Articular chondrocyte of knee joint (primary cell): ENCODE measurements around the gene MEGF10. TPM values are rescaled to one million over a fixed set of nuclear protein-coding genes. Genes with fewer than 3 reads are reported as not detected.

Experiments
- small RNA-seq: library from RNA; depleted of rRNA; stranded (forward); fragments of <200 nt; gene quantifications from one replicate; pipeline ENCODE3, GENCODE V24; 2012
- total RNA-seq: library from RNA; depleted of rRNA; stranded (reverse); fragments of >200 nt; gene quantifications from 2 replicates; pipeline ENCODE4 v1.2.3, GENCODE V29; 2012

Gene MEGF10
- total RNA-seq = 0.78 and 4.5 TPM in 2 replicates

DNA sequence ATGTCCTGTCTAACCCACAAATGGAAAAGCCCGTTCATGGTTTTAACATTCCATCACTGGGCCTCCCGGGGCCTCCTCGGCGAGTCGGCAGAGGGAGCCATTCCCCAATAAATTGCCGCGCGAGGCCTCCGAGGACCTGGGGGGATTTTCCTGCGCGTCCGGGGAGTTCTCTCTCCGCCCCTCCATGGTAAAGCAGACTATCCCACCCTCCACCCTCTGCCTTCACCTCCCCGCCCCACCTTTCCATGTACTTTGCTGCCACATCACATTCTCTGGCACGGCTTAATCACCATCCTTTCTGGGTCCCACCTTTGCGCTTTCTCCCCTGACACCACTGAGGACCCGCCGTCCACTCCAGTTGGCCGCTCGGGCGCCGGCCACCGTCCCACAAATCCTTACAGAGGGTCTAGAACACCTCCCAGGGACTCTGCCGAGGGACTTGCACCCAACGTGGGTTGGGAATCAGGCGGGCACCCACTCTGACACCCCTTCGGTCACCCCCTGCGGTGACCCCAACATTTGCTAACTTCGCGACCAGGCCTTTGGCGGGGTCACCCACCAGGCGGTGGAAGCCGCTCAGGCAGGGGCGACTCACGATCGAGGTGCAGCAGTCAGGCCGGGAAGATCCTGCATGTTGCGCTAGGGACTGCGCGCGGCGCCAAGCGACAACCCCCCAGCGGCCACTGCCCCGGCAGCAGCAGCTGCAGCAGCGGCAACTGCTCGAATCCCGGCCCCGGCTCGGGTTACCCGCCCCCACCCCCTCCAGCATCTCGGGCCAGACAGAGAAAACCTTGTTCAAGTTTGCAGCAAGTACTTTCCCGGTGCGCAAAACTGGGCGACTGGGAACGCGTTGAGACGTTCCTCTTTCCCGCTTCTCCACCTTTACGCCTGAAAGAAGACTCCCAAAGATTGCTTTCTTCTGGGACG, at the start of gene MEGF10:
Gene MEGF10, plus strand, starts transcription at position 778 of the 927 bp plus-strand sequence. CDS start 40,513 bp downstream, outside the sequence.

Small RNAs within 50 kb of the gene (small RNA-seq; reads per million reads assigned to genes)
- not detected for gene AC010424.1

Other genes with a start within 250 kb of the MEGF10 start
- 5.0 and 7.8 TPM in 2 replicates for gene C5orf63, start 217.3 kb upstream of the MEGF10 start, total RNA-seq
- 94.4 and 98.4 TPM in 2 replicates for gene PRRC1, start 226.8 kb downstream of the MEGF10 start, total RNA-seq